ENCODE results near the gene EEF1AKMT3.
"Not testable (repeated sequence)": the region's sequence is repeated elsewhere in the genome, so short reads cannot be mapped to it uniquely, and the experiment has no call there.

EEF1AKMT3 gene

DNA sequence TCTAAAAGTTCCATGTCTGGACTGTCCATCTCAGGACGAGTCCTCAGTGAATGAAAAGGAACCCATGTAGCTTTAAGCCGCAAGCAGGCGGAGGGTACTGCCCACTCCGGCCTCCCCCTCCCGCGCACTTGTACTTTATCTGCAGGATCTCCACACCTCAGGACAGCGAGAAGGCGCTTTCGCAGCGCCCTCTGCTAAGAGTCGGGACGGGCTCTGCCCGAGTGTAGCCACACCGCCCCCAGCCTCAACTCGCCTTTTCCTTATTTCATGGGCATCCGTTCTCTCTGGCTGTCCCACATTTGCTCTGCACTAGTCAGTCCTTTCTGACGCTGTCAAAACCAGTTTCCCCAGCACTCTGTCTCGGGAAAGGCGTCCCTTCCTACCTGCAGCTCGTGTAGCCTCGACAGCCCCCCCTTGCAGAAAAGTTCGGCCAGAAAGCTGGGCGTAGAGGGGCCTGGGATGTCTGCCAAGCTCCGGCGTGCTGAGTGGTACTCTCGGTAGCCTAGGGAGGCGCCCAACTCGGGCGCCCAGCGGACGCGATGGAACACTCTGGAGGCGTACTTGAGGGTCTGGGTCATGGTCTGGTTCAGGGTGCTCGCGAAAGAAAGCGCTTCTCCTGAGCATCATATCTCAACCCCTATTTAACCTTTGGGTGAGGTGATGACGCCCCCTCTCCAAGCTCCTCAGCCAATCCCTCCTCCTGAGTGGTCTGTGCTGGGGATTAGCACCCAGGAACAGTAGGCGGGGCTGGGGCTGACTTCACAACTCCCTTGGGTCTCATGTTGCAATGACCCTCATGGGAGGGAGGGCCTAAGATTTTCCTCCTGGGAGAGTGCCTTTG, 5.7 kb upstream of the EEF1AKMT3 start, which contains the start of gene CYP27B1:
Gene CYP27B1, minus strand, starts transcription at position 615 of the 841 bp plus-strand sequence. Its CDS starts 37 bp downstream, at position 578.
- peak; percentile 47 to 54 for DNase-seq

DNA sequence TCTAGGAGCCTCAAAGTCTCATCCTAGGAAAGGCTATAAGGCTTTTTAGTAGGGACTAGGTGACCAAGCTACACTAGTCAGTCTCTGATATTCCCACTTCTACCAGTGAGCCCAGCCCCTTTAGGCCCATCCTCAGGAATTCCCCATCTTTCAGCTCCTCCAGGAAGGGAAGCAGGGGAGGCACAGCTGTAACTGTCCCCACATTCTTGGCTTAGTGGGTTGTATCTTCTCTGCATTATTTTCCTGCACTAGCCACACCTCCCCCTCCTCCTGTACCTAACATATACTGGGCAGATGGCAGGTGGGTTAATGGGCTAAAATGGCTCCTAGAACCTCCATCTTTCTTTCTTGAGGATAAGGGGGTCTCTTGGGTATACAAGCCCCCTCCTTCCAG, 5.1 kb upstream of the EEF1AKMT3 start:
- no peak for DNase-seq

DNA sequence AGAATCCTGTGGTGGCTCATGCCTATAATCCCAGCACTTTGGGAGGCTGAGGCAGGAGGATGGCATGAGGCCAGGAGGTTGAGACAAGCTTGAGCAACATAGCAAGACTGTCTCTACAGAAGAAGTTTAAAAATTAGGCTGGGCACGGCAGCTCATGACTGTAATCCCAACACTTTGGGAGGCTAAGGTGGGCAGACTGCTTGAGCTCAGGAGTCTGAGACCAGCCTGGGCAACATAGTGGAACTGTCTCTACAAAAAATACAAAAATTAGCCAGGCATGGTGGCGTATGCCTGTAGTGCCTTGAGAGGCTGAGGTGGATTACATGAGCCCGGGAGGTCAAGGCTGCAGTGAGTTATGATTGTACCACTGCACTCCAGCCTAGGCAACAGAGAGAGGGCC, 4.5 kb upstream of the EEF1AKMT3 start:
- DNase-seq, result no peak

DNA sequence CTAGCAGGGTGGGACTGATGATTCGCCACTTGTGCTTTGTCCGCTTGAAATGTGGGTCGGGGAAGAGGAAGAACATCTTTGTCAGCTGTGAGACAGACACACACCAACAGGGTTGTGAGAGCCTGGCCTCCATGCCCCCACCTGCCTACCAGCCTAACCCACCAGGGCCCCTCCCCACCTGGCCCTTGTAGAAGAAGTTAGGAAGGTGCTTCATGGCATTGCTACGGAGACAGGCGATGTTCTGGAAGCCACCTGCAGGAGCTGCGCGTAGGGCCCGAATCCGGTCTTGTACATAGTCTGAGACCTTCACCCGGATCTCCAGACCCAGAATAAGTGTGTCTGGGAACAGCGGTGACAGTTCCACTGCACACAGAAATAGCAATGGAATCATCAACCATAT, 2.8 kb upstream of the EEF1AKMT3 start:
- DNase-seq, result no peak

DNA sequence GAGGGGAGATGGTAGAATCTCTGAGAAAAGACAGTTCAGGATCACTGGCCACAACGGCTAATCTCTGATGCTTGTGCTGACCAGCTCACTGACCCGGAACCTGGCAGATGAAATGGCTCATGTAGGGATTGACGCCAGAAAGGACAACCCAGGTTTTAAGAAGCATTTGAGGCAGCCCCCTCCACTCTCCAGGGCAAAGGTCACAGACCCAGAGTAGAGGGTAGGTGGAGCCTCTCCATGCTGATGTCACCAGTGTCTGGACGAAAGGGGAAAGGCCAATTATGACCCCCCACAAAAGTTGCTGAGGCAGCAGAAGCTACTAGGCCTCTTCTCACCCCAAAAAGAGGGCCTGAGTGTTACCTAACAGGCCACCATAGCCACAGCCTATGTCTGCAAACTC, 1.7 kb upstream of the EEF1AKMT3 start:
- DNase-seq, result no peak

DNA sequence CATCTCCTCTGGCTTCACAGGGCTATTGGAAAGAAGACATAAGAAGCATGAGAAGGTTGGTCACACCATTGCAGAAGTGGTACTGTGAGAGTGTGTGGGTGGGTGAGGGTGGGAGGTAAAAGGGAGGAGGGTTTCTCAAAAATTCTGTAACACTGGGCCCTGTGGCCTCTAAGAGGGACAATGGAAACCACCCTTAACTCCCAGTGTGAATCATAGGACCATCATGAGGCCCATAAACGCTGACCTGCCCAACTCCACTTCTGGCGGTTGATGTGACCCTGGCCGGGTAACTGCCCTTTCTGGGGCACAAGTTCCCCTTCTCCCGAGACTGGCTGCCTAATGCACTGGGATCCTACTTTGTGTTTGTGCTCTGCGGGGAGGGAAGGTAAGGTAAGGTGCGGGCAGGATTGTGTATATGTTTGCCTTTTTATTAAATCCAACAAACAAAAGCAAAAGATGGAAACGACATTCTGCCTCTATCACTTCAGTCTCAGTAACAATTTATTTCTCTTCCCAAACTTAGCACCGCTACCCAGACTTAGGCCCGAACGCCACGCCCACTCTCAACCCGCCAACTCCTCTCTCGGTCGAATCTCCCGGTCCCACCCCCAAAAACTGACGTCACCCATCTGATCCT, 1.1 kb upstream of the EEF1AKMT3 start:
- DNase-seq, result peak in 1 of 2 experiments; percentile 94

DNA sequence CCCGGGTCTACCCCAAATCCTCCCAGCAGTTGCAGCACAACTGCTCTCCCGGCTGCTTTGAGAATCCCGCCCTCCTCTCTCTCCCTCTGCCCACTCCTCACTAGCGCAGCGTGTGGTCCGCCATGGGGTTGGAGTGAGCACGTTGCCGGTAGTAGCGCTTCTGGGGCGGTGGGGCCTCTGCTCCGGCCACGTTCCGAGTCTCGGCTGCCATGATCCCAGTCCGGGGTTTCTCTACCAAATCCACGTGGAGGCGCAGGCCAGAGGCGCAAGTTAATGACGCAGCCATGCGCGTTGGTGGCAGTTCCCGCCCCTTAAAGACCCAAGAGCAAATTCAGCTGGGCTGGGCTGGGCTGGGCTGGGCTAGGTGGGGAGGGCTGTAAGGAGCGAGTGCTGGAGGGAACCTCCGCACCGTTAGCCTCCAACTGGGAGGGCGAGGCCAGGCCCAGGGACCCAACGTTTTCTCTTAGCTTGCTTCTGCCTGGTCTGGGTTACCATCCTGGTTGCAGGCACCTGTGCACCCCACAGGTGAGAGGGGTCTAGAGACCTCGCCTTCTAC, 463 bp upstream of the EEF1AKMT3 start, which contains the start of gene METTL1:
Gene METTL1, minus strand, starts transcription at position 233 of the 556 bp plus-strand sequence. Its CDS starts 22 bp downstream, at position 211.
- peak; percentile 96 for DNase-seq

DNA sequence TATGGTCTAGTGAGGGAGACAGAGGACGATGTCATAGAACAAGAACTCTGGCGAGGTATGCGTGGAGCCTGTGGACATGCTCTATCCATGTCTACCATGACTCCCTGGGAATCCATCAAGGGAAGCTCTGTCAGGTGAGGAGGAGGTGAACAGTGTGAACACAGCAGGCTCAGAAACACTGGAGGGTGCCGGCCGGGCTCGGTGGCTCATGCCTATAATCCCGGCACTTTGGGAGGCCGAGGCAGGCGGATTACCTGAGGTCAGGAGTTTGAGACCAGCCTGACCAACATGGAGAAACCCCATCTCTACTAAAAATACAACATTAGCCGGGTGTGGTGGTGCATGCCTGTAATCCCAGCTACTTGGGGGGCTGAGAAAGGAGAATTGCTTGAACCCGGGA, 2.2 kb downstream of the EEF1AKMT3 start:
- DNase-seq, result not testable (repeated sequence)

DNA sequence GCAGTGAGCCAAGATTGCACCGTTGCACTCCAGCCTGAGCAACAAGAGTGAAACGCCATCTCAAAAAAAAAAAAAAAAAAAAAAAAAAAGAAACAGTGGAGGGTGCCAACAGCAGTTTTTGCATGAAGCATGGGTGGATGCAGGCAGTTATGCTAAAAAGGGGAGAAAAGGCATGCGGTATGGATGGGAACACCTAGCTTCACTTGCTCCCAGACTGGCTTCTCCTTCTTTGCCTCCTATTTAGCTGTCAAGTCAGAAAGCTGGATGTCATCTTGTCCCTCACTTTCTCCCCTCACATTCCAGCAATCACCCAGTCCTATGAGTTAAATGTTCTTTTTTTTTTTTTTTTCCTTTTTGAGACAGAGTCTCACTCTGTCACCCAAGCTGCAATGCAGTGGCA, 2.6 kb downstream of the EEF1AKMT3 start:
- DNase-seq, result no peak

DNA sequence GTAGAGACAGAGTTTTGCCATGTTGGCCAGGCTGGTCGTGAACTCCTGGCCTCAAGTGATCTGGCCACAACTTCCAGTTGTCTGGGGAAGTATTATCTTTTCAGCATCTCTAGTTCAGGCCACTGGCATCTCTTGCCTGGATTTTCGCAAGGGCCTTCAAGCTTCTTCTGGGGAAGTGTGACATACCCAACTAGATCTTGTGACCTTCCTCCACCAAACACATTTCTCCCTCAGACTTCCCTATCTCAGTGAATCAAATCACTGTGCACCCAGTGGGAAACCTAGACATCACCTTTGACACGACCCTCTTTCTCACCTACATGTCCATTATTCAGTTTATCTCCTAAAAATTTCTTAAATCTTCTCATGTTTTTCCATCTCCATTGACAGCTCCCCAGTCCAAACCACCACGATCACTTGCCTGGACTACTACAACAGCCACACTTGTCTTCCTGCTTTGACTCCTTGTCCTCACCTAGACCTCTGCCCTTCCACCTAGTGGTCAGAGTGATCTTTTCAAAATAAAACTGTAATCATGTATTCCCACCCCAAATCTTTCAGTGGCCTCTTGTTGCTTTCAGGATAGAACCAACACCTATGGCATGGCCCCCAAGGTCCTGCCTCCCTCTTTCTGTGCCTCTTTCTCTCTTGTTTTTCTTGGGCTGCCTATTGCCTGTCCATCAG, 3.3 kb downstream of the EEF1AKMT3 start:
- DNase-seq, result peak in 1 of 2 experiments; percentile 11

DNA sequence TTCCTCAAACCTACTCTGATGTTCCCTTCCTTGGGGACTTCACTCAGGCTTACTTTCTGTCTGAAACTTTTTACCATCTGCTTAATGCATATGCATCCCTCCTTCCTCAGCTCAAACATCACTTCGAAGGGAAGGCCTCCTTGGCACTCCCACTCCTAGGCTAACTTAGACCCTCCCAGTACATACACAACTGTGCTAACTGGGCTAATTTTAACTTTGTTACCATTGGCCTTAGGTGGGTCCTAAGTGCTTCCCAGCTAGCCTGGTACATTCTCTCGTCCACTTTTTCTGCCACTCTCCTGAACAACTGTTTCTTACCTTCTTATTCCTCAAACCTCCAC, 3.8 kb downstream of the EEF1AKMT3 start:
- DNase-seq, result no peak

DNA sequence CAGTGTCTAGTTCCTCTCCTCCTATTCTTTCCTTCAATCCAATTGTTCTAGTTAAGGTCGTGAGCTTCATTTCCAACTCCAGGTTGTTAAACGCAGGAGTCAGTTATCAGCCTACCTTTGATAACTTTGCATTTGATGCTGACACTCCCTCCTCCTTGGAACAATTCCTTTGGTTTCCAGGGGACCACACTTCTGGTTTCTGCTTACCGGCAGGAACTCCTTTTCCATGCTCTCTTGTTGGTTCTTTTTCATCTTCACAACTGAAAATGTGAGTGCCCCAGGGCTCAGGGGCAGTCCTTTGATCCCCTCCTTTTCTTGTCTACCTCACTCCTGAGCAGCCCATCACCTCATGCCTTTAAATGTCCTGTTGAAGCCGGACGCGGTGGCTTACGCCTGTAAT, 5.0 kb downstream of the EEF1AKMT3 start:
- no peak for DNase-seq

DNA sequence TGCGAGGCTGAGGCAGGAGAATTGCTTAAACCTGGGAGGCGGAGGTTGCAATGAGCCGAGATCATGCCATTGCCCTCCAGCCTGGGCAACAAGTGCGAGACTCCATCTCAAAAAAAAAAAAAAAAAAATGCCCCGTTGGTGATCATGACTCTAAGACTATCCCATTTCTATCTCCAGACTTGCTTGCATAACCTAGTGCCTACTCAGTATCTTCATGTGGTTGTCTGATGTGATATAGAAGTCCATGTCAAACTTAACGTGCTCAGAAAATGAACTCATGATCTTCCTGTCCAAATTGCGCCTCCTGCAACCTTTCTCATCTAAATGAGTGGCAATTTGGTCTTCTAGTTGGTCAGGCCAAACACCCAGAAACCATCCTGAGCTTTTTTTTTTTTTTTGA, 5.5 kb downstream of the EEF1AKMT3 start:
- no peak for DNase-seq

DNA sequence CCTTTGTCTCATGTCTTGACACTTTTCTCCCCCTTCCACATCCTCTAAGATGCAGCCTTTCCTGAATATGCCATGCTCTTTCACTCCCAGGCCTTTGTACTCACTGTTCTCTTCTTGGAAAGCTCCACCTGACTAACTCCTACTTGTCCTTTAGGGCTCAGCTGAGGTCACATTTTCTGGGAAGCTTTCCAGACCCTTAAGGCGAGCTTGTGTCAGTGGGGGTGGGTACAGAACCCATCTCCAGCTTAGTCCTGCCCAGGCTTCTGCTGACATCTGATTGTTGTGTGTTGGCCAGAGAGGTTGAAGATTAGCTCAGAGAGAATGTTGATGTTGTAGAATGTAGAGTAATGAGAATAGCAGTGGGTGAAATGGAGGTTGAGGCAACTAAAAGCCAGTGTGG, 7.3 kb downstream of the EEF1AKMT3 start:
- no peak for DNase-seq

DNA sequence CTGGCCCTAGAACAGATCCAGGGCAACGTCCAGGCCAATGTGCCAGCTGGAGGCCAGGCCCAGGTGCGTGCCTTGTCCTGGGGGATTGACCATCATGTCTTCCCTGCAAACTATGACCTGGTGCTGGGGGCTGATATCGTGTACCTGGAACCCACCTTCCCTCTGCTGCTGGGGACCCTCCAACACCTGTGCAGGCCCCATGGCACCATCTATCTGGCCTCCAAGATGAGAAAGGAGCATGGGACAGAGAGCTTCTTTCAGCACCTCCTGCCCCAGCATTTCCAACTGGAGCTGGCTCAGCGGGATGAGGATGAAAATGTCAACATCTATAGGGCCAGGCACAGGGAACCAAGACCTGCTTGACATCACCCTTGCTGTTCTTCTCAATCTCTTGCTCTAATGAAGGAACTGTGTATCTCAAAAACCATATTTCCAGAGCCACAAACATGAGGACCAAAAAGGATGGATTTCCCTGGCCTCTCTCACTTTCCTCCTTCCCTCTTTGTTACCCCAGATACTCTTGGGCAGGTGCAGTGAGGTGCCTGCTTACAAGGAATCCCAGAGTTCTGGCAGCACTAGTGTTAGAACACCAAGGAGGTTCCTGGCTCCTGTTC, 8.0 kb downstream of the EEF1AKMT3 start:
- no peak for DNase-seq

DNA sequence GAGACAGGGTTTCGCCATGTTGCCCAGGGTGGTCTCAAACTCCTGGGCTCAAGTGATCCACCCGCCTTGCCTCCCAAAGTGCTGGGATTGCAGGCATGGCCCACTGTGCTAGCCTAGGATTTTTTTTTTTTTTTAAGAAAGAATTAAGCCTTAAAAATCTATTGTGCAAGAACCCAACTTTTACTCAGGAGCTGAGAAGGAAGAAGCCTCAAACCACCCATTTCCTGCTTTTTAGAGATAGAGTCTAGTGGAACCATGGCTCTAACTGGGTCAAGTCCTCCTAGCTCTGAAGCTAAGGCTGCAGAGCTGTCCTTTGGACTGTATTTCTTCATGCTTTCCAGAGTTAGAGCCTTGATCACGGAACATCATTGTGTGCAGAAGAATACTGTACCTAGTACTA, 8.8 kb downstream of the EEF1AKMT3 start:
- no peak for DNase-seq

DNA sequence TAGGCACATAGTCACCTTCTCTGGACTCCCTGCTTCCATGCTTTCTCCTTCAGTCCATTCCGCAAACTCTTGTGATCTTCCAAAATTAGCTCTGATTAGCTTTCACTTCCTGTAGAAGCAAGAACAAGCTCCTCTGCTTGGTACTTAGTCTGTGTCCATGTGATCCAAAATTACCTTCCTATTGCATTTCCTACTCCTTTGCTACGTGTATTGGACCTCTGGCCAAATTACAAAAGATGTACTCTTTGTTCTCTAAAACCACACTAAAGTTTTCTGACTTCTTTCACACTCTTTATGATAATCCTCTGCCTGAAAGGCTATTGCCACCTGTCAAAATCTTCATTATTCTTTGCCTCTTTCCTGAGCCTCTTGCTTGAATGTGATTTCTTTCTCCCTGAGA, 9.4 kb downstream of the EEF1AKMT3 start:
- DNase-seq, result no peak

DNA sequence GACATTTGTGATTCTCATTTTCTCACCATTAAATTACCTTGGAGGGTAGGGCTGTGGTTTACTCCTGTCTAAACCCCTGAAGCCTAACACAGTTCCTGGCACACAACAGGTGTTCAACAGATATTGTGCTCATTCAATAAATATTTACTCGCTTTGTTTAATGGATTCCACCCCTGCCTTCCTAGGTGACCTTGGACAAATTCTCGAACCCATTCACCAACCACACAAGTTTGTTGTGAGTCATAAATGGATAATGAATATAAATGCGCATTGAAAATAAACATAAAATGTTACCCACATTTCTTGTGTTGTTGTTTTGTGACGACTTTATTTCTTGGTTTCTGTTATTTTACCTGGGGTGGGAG, 9.8 kb downstream of the EEF1AKMT3 start:
- no peak for DNase-seq

DNA sequence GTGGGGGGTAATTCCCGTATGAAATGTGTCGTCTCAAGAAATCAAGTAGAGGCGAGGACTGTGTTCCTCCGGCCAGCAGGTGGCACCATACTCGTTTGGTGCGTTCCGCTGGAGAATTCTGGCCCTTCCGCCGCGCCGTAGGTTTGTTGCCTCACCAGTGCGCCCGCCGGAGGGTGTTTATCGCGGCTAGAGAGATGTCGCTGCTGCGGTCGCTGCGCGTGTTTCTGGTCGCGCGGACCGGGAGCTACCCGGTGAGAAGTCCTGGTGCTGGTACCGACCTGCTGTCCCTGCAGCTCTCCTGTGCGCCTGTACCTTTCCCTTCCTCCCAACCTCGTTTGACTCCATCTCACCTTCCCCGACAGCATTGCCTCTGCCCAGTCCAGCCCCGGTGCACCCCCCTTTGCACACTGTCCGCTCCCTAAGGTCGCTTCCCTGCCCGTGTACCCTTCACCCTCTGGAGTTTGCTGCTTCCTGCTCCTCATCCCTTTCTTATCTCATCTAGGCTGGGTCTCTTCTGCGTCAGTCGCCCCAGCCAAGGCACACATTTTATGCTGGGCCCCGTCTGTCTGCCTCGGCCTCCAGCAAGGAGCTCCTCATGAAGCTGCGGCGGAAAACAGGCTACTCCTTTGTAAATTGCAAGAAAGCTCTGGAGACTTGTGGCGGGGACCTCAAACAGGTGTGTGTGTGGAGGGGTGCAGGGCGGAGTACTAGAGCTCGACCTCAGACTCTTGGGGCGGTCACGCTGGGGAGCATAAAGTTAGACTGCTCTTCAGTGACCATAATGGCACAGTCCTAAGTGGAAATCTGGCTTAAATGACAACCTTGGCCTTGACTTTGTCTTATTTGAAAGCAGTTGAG, 10.4 kb downstream of the EEF1AKMT3 start, which contains the start of gene TSFM:
Gene TSFM, plus strand, starts transcription at position 180 of the 858 bp plus-strand sequence. Its CDS starts 15 bp downstream, at position 195.
- peak; percentile 98 to 99 for DNase-seq

DNA sequence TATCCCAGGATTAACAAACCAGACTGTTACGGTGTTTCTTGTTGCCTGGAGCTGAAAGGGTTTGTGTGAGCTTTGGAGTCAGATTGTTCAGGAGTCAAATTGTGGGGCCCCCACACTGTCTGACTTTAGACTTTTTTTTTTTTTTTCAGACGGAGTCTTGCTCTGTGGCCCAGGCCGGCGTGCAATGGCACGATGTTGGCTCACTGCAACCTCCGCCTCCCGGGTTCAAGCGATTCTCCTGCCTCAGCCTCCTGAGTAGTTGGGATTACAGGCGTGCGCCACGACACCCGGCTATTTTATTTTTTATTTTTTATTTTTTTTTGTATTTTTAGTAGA, 11.0 kb downstream of the EEF1AKMT3 start:
- no peak for DNase-seq

DNA sequence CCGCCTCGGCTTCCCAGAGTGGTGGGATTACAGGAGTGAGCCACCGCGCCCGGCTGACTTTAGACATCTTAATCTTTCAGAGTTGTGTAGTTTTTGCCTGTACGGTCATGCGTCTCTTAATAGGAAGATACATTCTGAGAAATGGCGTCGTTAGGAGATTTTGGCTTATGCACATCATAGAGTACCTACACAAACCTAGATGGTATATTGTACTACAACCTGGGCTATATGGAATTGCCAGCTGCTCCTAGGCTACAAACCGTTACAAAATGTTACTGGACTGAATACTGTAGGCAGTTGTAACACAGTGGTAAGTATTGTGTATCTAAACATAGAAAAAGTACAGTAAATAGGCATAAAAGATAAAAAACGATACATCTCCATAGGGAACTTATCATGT, 11.4 kb downstream of the EEF1AKMT3 start:
- no peak for DNase-seq

DNA sequence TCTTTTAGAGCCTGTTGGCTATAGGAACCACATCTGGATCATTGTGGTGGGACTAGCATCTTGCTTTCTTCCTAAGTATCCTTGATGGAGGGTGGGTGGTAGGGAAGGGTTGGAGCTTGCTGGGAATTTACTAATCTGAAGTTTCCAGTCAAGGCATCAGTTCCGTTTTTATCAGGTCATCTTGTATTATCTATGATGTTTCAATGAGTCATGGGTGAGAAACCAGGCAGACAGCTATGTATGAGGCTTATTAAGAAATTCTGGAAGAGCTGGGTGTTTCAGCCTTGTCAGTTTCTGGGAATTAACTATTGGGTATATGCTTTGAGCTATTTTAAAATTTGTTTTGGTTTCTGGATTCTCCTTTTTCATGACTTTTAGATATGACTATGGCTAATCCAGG, 21.5 kb downstream of the EEF1AKMT3 start:
- DNase-seq, result no peak
